Adrenal gland (tissue), 12 donors: ENCODE measurements around the gene AP3M1. TPM values are rescaled to one million over a fixed set of nuclear protein-coding genes. Genes with fewer than 3 reads are reported as not detected.
A peak's percentile ranks its signal among the peaks of the same experiment; 100 is the strongest.

Experiments used
- DNase-seq, 7 donors: peaks; one replicate each; pipeline ENCODE4 v3.0.0-alpha.2; 2019 to 2020
- H3K27ac ChIP-seq, 5 donors: fragments of 200-600 bp; sonication (generic) in 4 of 5; 1 replicate in 3 of 5; 2 replicates in 2 of 5; pipeline versions ENCODE4 v1.5.1 to v1.8.0; 2016 to 2020; ENCODE audit warnings: mild to moderate bottlenecking in 1 of 5
- H3K27me3 ChIP-seq: fragments of 200-600 bp; 2 replicates; pipeline ENCODE4 v1.8.0; 2021
- H3K36me3 ChIP-seq, 2 donors: fragments of 200-600 bp; replicated peaks in 1 of 2; 1 replicate in 1 of 2; 2 replicates in 1 of 2; pipeline versions ENCODE4 v1.5.1 to v1.8.0; 2018 to 2022
- H3K4me1 ChIP-seq, 2 donors: fragments of 200-600 bp; replicated peaks in 1 of 2; 1 replicate in 1 of 2; 2 replicates in 1 of 2; pipeline versions ENCODE4 v1.5.1 to v1.8.0; 2018 to 2021
- H3K4me3 ChIP-seq, 4 donors: fragments of 200-600 bp; sonication (generic) in 3 of 4; one replicate each; pipeline ENCODE4 v1.5.1; 2016 to 2018
- H3K9me3 ChIP-seq, 3 donors: fragments of 200-600 bp; sonication (generic) in 1 of 3; replicated peaks in 1 of 3; 1 replicate in 2 of 3; 2 replicates in 1 of 3; pipeline versions ENCODE4 v1.5.1 to v1.8.0; 2016 to 2021
- CTCF ChIP-seq, 6 experiments: fragments of 450-650 bp in 4 of 6; fragments of 200-600 bp in 2 of 6; sonication (generic) in 1 of 6; IDR thresholded peaks; 1 replicate in 5 of 6; 2 replicates in 1 of 6; pipeline versions ENCODE4 v1.5.1 to v1.8.0; 2016 to 2021; ENCODE audit warnings: antibody characterized with exemption in 6 of 6, mild to moderate bottlenecking in 2 of 6, moderate library complexity in 1 of 6
- POLR2A ChIP-seq, 2 donors: fragments of 450-650 bp; IDR thresholded peaks; one replicate each; pipeline ENCODE4 v1.6.1; 2017; ENCODE audit warnings: antibody characterized with exemption in 2 of 2, mild to moderate bottlenecking in 2 of 2, moderate library complexity in 1 of 2
- WGBS, 4 donors: extraction: QIAGEN DNeasy Blood & Tissue Kit in 2 of 4; methylation state at CpG; one replicate each; pipeline versions ENCODE4 v1.1.5 to v1.1.7; 2013 to 2017; 5-methylcytosine and 5-hydroxymethylcytosine counted together
- intact Hi-C, 2 donors: fragments of 100-400 bp; cut with DNase I; formaldehyde crosslinking; loops; one replicate each; pipeline versions ENCODE4 v1.14.1 to v1.15.0; 2022 to 2023
- polyA plus RNA-seq, 3 donors: library from polyadenylated mRNA; stranded (reverse); fragments of 200-250 nt in 2 of 3; fragments of 350-450 nt in 1 of 3; fragmentation: Illumina TruSeq in 1 of 3; extraction: RNeasy Lipid Tissue Mini Kit (QIAGEN cat#74804) in 1 of 3; gene quantifications; one replicate each; pipeline ENCODE4 v1.2.3, GENCODE V29; 2013 to 2014
- total RNA-seq, 9 donors: library from RNA; depleted of rRNA in 4 of 9; stranded (reverse); fragments of >200 nt in 4 of 9; fragments of 120-200 nt in 1 of 9; fragmentation: NEBNext Ultra II Directional in 1 of 9; extraction: Animal tissue kit (Norgen Biotek cat#: 25700) in 1 of 9; gene quantifications; one replicate each; pipeline versions ENCODE4 v1.1.0 to v1.2.4, GENCODE V29; 2013 to 2023
- donor health status: healthy with polysubstance abuse.
- donor health status: Bipolar disorder and iron deficiency.
- donor health status: DM: yes; HTN: yes; CAD: no.
- donor health status: DM: no; HTN: no; CAD: no.
- donor health status: DM: no; HTN: no; CAD: no.
- donor health status: DM: yes; HTN: yes; CAD: no.

Gene AP3M1
- total and polyA plus RNA-seq, 12 donors: 6.1 to 79.7 (median 38.0) TPM

GRCh38 chr10:74086317-74086716 is 64.3 kb downstream of the AP3M1 start:
- Histone ChIP-seq H3K4me1 (no peaks in the 10 kb centered on the region), H3K4me3 (no peak overlapping the region), H3K27ac (no peak overlapping the region), H3K27me3 (no peaks in the 10 kb centered on the region), H3K9me3 (no peaks in the 10 kb centered on the region), H3K36me3 (peaks cover 0 to 43% of the 10 kb centered on the region in 2 donors)
- WGBS, 4 donors: 81 to 95% (median 87%) methylated on average over 2 of the region's 2 CpGs
- intact Hi-C loops: loop anchor here in 1 of 2 donors (10.0 kb wide), 1 partner anchor 202 kb away; no protein-coding TSS in a partner anchor
- no peak for DNase-seq
- TF ChIP-seq POLR2A (IDR thresholded peaks at IDR 0.05) (no peak), CTCF (IDR thresholded peaks at IDR 0.05) (no peak)

GRCh38 chr10:74084955-74085354 is 65.7 kb downstream of the AP3M1 start:
- H3K27ac ChIP-seq: no peak overlapping the region
- no peak overlapping the region for H3K4me3 ChIP-seq
- intact Hi-C loops: loop anchor here (5.0 to 10.0 kb wide), 2 partner anchors 198 to 200 kb away; no protein-coding TSS in a partner anchor
- H3K27me3 ChIP-seq: no peaks in the 10 kb centered on the region
- H3K4me1 ChIP-seq: no peaks in the 10 kb centered on the region
- TF ChIP-seq CTCF (IDR thresholded peaks at IDR 0.05) (no peak), POLR2A (IDR thresholded peaks at IDR 0.05) (no peak)
- H3K9me3 ChIP-seq: no peaks in the 10 kb centered on the region
- WGBS, 4 donors: 86 to 93% (median 92%) methylated on average over 3 of the region's 3 CpGs
- peaks cover 0 to 29% of the 10 kb centered on the region in 2 donors for H3K36me3 ChIP-seq
- no peak for DNase-seq

GRCh38 chr10:74083304-74083703 is 67.3 kb downstream of the AP3M1 start:
- DNase-seq: peak in 3 of 7 donors; percentile 13 to 48 (median 37)
- Histone ChIP-seq H3K27me3 (no peaks in the 10 kb centered on the region), H3K4me1 (no peaks in the 10 kb centered on the region), H3K27ac (no peak overlapping the region), H3K4me3 (no peak overlapping the region), H3K9me3 (no peaks in the 10 kb centered on the region), H3K36me3 (peaks cover 0 to 18% of the 10 kb centered on the region in 2 donors)
- 52 to 78% (median 69%) methylated on average over 2 of the region's 2 CpGs for whole genome bisulfite sequencing, 4 donors
- TF ChIP-seq POLR2A (IDR thresholded peaks at IDR 0.05): no peak
- TF ChIP-seq CTCF (IDR thresholded peaks at IDR 0.05): no peak
- intact Hi-C loops: loop anchor here (5.0 to 10.0 kb wide), 2 partner anchors 196 to 199 kb away; no protein-coding TSS in a partner anchor

- H3K4me3 ChIP-seq: no peak overlapping the region
- H3K36me3 ChIP-seq: peaks cover 0 to 18% of the 10 kb centered on the region in 2 donors
- H3K27me3 ChIP-seq: no peaks in the 10 kb centered on the region
- intact Hi-C loops: loop anchor here (5.0 to 10.0 kb wide), 2 partner anchors 195 to 197 kb away; no protein-coding TSS in a partner anchor
- no peak overlapping the region for H3K27ac ChIP-seq
- no peak for TF ChIP-seq POLR2A (IDR thresholded peaks at IDR 0.05)
- TF ChIP-seq CTCF (IDR thresholded peaks at IDR 0.05): no peak
- H3K9me3 ChIP-seq: no peaks in the 10 kb centered on the region
- 62 to 79% (median 71%) methylated on average over 5 of the region's 5 CpGs for WGBS, 4 donors
- DNase-seq: no peak
- no peaks in the 10 kb centered on the region for H3K4me1 ChIP-seq
These were observed 68.5 kb downstream of the AP3M1 start for GRCh38 chr10:74081941-74082718.
